PC-9 (cell line): Measurements from ENCODE around the gene ZP4.

Source experiments
- EZH2 ChIP-seq: fragments of 200-600 bp; sonication (generic); IDR thresholded peaks from 2 replicates; pipeline ENCODE4 v1.8.0; 2017; ENCODE audit warnings: antibody characterized with exemption, low read depth
- TF ChIP-seq, protein P1 (sequence below): fragments of 200-600 bp; sonication (generic); conservative IDR thresholded peaks from 2 replicates; pipeline ENCODE4 v1.6.1; 2017; ENCODE audit warnings: mixed run types, antibody characterized with exemption, mild to moderate bottlenecking, moderate library complexity

DNA sequence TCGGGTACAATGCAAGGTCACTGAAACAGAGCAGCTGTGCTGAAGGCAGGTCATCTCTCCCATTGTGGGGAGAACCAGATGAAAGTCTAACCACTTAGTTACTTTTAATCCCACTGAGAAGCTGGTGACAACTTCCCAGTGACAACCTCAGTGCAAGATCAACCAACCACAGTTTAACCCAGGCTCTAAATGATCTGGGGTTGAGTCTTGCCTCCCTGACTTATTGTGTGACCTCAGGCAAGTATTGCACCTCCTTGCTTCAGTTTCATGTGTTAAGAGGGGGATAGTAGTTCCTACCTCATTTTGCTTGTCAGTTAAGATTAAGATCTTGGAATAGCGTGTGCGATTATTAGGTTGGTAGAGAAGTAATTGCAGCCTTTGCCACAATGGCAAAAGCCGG is 3.2 kb downstream of the ZP4 start:
- TF ChIP-seq, protein P1, sequence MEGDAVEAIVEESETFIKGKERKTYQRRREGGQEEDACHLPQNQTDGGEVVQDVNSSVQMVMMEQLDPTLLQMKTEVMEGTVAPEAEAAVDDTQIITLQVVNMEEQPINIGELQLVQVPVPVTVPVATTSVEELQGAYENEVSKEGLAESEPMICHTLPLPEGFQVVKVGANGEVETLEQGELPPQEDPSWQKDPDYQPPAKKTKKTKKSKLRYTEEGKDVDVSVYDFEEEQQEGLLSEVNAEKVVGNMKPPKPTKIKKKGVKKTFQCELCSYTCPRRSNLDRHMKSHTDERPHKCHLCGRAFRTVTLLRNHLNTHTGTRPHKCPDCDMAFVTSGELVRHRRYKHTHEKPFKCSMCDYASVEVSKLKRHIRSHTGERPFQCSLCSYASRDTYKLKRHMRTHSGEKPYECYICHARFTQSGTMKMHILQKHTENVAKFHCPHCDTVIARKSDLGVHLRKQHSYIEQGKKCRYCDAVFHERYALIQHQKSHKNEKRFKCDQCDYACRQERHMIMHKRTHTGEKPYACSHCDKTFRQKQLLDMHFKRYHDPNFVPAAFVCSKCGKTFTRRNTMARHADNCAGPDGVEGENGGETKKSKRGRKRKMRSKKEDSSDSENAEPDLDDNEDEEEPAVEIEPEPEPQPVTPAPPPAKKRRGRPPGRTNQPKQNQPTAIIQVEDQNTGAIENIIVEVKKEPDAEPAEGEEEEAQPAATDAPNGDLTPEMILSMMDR = no peak
- TF ChIP-seq EZH2 = no peak
